H1 (cell line): ENCODE data around the gene LRRC4C. TPM values are rescaled to one million over a fixed set of nuclear protein-coding genes. Genes with fewer than 3 reads are reported as not detected.

Experiments used
- CTCF ChIA-PET: fragments of 300-600 bp; sonication (Branson Sonifier 250); formaldehyde crosslinking; loops from one replicate; lab custom pipeline; 2021; ENCODE audit not compliant: partially characterized antibody; lab: Charles Lee
- POLR2A ChIA-PET: fragments of 300-600 bp; sonication (Branson Sonifier 250); formaldehyde crosslinking; loops from one replicate; lab custom pipeline; 2021; ENCODE audit warnings: inconsistent platforms; ENCODE audit not compliant: partially characterized antibody; lab: Charles Lee
- DNase-seq, 2 experiments: peaks; one replicate each; pipeline versions ENCODE4 v3.0.0 to v3.0.0-alpha.2; 2010 to 2022; ENCODE audit warnings: low spot score in 2 of 2, low read depth in 1 of 2, mixed read lengths in 1 of 2
- FAIRE-seq: peaks from 2 replicates; lab custom pipeline; 2011; peaks lifted over from hg19 to GRCh38; lab: Jason Lieb, UNC
- H2AFZ ChIP-seq: 2 replicates; pipeline ENCODE4 v1.8.1; 2012; ENCODE audit warnings: low read length, inconsistent platforms
- H2AK5ac ChIP-seq: 2 replicates; pipeline ENCODE4 v1.6.1; 2013; ENCODE audit warnings: low read depth, low read length
- H2BK120ac ChIP-seq: replicated peaks from 2 replicates; pipeline ENCODE3; 2013; ENCODE audit warnings: low read depth, low read length, inconsistent platforms
- H2BK12ac ChIP-seq: 2 replicates; pipeline ENCODE4 v1.6.1; 2013; ENCODE audit warnings: low read depth, low read length
- H2BK15ac ChIP-seq: 2 replicates; pipeline ENCODE4 v1.6.1; 2013; ENCODE audit warnings: low read length
- H2BK20ac ChIP-seq: 2 replicates; pipeline ENCODE4 v1.6.1; 2013; ENCODE audit warnings: low read length
- H2BK5ac ChIP-seq: 2 replicates; pipeline ENCODE4 v1.6.1; 2013; ENCODE audit warnings: low read depth, low read length
- H3K14ac ChIP-seq: 2 replicates; pipeline ENCODE4 v1.6.1; 2013; ENCODE audit warnings: inconsistent platforms; ENCODE audit not compliant: insufficient read length
- H3K18ac ChIP-seq: 2 replicates; pipeline ENCODE4 v1.6.1; 2013; ENCODE audit warnings: low read length; ENCODE audit errors: extremely low read depth
- H3K23ac ChIP-seq: 2 replicates; pipeline ENCODE4 v1.6.1; 2013; ENCODE audit warnings: inconsistent platforms; ENCODE audit not compliant: insufficient read length
- H3K23me2 ChIP-seq: 2 replicates; pipeline ENCODE4 v1.6.1; 2013; ENCODE audit warnings: low read depth, low read length
- H3K27ac ChIP-seq: 2 replicates; pipeline ENCODE4 v1.6.1; 2011; ENCODE audit warnings: low read depth, low read length, inconsistent platforms
- H3K27me3 ChIP-seq, 4 experiments: replicated peaks in 1 of 4; 1 replicate in 1 of 4; 2 replicates in 3 of 4; pipeline versions ENCODE4 v1.6.1 to v1.8.1; 2011 to 2013; ENCODE audit warnings: low read length in 3 of 4, mild to moderate bottlenecking in 3 of 4, inconsistent platforms in 2 of 4, mixed read lengths in 2 of 4, moderate library complexity in 1 of 4; ENCODE audit not compliant: control insufficient read depth in 3 of 4, insufficient read depth in 3 of 4; ENCODE audit errors: extremely low read depth in 1 of 4
- H3K36me3 ChIP-seq, 4 experiments: 2 replicates each; pipeline versions ENCODE4 v1.6.1 to v1.8.1; 2011 to 2013; ENCODE audit warnings: mild to moderate bottlenecking in 4 of 4, low read length in 3 of 4, moderate library complexity in 2 of 4, control low read depth in 1 of 4, inconsistent platforms in 1 of 4; ENCODE audit not compliant: insufficient read depth in 4 of 4, control insufficient read depth in 2 of 4
- H3K4ac ChIP-seq: replicated peaks from 2 replicates; pipeline ENCODE3; 2013; ENCODE audit warnings: low read length, low read depth, mixed read lengths, inconsistent platforms; ENCODE audit not compliant: insufficient read length
- H3K4me1 ChIP-seq, 4 experiments: replicated peaks in 1 of 4; 1 replicate in 1 of 4; 2 replicates in 3 of 4; pipeline versions ENCODE4 v1.6.1 to v1.8.1; 2011 to 2013; ENCODE audit warnings: low read length in 3 of 4, inconsistent platforms in 2 of 4, mixed read lengths in 1 of 4; ENCODE audit not compliant: insufficient read depth in 4 of 4, control insufficient read depth in 3 of 4
- H3K4me2 ChIP-seq, 2 experiments: 2 replicates each; pipeline versions ENCODE4 v1.6.1 to v1.8.1; 2011 to 2013; ENCODE audit warnings: low read depth in 2 of 2, low read length in 2 of 2, control low read depth in 1 of 2, inconsistent platforms in 1 of 2, mild to moderate bottlenecking in 1 of 2; ENCODE audit not compliant: insufficient read depth in 1 of 2
- H3K4me3 ChIP-seq, 4 experiments: fragments of 200-600, 300-600 bp in 1 of 4; sonication (generic), shearing (Covaris generic), sonication (Bioruptor Twin) in 1 of 4; 2 replicates each; pipeline versions ENCODE4 v1.5.1 to v1.8.1; 2011 to 2016; ENCODE audit warnings: low read length in 4 of 4, low read depth in 3 of 4, control low read depth in 2 of 4, inconsistent platforms in 2 of 4, mild to moderate bottlenecking in 2 of 4, mixed read lengths in 1 of 4, moderate library complexity in 1 of 4; ENCODE audit not compliant: insufficient read depth in 2 of 4; ENCODE audit errors: extremely low read depth in 1 of 4
- H3K56ac ChIP-seq: replicated peaks from 2 replicates; pipeline ENCODE3; 2013; ENCODE audit warnings: low read depth, mild to moderate bottlenecking, mixed read lengths, low read length, inconsistent platforms; ENCODE audit not compliant: insufficient read length
- H3K79me1 ChIP-seq: 2 replicates; pipeline ENCODE4 v1.6.1; 2013; ENCODE audit warnings: low read depth, low read length, control low read depth
- H3K79me2 ChIP-seq, 2 experiments: 2 replicates each; pipeline versions ENCODE4 v1.6.1 to v1.8.1; 2012 to 2013; ENCODE audit warnings: low read length in 2 of 2, mild to moderate bottlenecking in 2 of 2, inconsistent platforms in 1 of 2; ENCODE audit not compliant: insufficient read depth in 2 of 2, control insufficient read depth in 1 of 2
- H3K9ac ChIP-seq, 4 experiments: replicated peaks in 1 of 4; 1 replicate in 1 of 4; 2 replicates in 3 of 4; pipeline versions ENCODE4 v1.6.1 to v1.8.1; 2011 to 2013; ENCODE audit warnings: low read depth in 3 of 4, low read length in 3 of 4, control low read depth in 2 of 4, mild to moderate bottlenecking in 2 of 4, moderate library complexity in 2 of 4, inconsistent platforms in 1 of 4; ENCODE audit errors: extremely low read depth in 1 of 4
- H3K9me3 ChIP-seq, 2 experiments: 2 replicates each; pipeline versions ENCODE4 v1.6.1 to v1.8.1; 2012 to 2013; ENCODE audit warnings: mild to moderate bottlenecking in 2 of 2, moderate library complexity in 2 of 2, control low read depth in 1 of 2, inconsistent platforms in 1 of 2, low read depth in 1 of 2, low read length in 1 of 2, mixed read lengths in 1 of 2; ENCODE audit not compliant: insufficient read depth in 2 of 2
- H4K20me1 ChIP-seq, 2 experiments: replicated peaks in 1 of 2; 2 replicates each; pipeline versions ENCODE3 to v1.8.1; 2011 to 2013; ENCODE audit warnings: inconsistent platforms in 2 of 2, low read length in 2 of 2, mild to moderate bottlenecking in 1 of 2; ENCODE audit not compliant: insufficient read depth in 2 of 2, control insufficient read depth in 1 of 2
- H4K5ac ChIP-seq: 2 replicates; pipeline ENCODE4 v1.6.1; 2013; ENCODE audit warnings: low read length, low read depth, mixed read lengths, inconsistent platforms; ENCODE audit not compliant: insufficient read length
- H4K8ac ChIP-seq: 2 replicates; pipeline ENCODE4 v1.8.0; 2013; ENCODE audit warnings: mild to moderate bottlenecking, moderate library complexity, low read length, inconsistent platforms; ENCODE audit not compliant: insufficient read depth; ENCODE audit errors: extremely low read depth
- H4K91ac ChIP-seq: replicated peaks from 2 replicates; pipeline ENCODE3; 2013; ENCODE audit warnings: low read length, mixed read lengths, inconsistent platforms; ENCODE audit not compliant: insufficient read length
- BCL11A ChIP-seq, 2 experiments: IDR thresholded peaks; one replicate each; pipeline ENCODE4 v1.6.1; 2011; ENCODE audit warnings: low read depth in 2 of 2, low read length in 2 of 2, mild to moderate bottlenecking in 2 of 2
- CHD2 ChIP-seq: IDR thresholded peaks from 2 replicates; pipeline ENCODE4 v1.6.1; 2012; ENCODE audit warnings: low read length, improper control_type of control experiment
- EGR1 ChIP-seq: IDR thresholded peaks from 2 replicates; pipeline ENCODE4 v1.6.1; 2011; ENCODE audit warnings: low read depth, low read length, borderline replicate concordance
- MAX ChIP-seq: IDR thresholded peaks from 2 replicates; pipeline ENCODE4 v1.6.1; 2012; ENCODE audit warnings: inconsistent platforms
- NANOG ChIP-seq: IDR thresholded peaks from 2 replicates; pipeline ENCODE4 v1.6.1; 2011; ENCODE audit warnings: low read length, low read depth, mild to moderate bottlenecking, inconsistent platforms; ENCODE audit not compliant: insufficient read depth, poor library complexity, severe bottlenecking
- SRF ChIP-seq: IDR thresholded peaks from 2 replicates; pipeline ENCODE4 v1.6.1; 2011; ENCODE audit warnings: mild to moderate bottlenecking, low read depth, low read length, moderate library complexity
- YY1 ChIP-seq: IDR thresholded peaks from 2 replicates; pipeline ENCODE4 v1.6.1; 2011; ENCODE audit warnings: low read depth, mild to moderate bottlenecking, low read length
- whole genome bisulfite sequencing, 2 experiments: shearing (Covaris generic) in 1 of 2; methylation state at CpG; one replicate each; pipeline versions ENCODE4 v1.1.6 to v1.1.7; 2013 to 2015; ENCODE audit warnings: low lambda C conversion rate in 2 of 2, mixed read lengths in 2 of 2, inconsistent platforms in 1 of 2, low coverage in 1 of 2, missing lambda C conversion rate in 1 of 2; ENCODE audit not compliant: insufficient replicate concordance in 2 of 2, insufficient coverage in 1 of 2, insufficient read length in 1 of 2; ENCODE audit errors: extremely low coverage in 1 of 2, missing lambda C conversion rate in 1 of 2; 5-methylcytosine and 5-hydroxymethylcytosine counted together
- polyA plus RNA-seq, 7 experiments: library from polyadenylated mRNA; depleted of rRNA in 3 of 7; stranded (reverse) in 5 of 7; unstranded in 2 of 7; fragments of >200 nt in 5 of 7; fragments of 200-250 nt in 2 of 7; gene quantifications; 1 replicate in 5 of 7; 2 replicates in 1 of 7; 4 replicates in 1 of 7; pipeline versions ENCODE4 v1.2.1 to v1.2.3, GENCODE V29; 2011 to 2013; ENCODE audit warnings: missing spikeins in 2 of 7, mixed read lengths in 2 of 7
- total RNA-seq: library from RNA; stranded (reverse); fragmentation: NEBNext Ultra II Directional; extraction: Animal tissue kit (Norgen Biotek cat#: 25700); gene quantifications from 2 replicates; pipeline ENCODE4 v1.2.1, GENCODE V29; 2021

Gene LRRC4C
- total and polyA plus RNA-seq, 2 of the 8 experiments (the other 6 are each of a cell fraction or from before 2014, with no cell fraction given), result 0.23 to 2.2 TPM

- CTCF ChIA-PET, result no interaction called here
- H3K4me2 ChIP-seq, result no peak overlapping the region
- no peak overlapping the region for H3K4ac ChIP-seq
- no peak overlapping the region for H2BK5ac ChIP-seq
- POLR2A ChIA-PET, result no interaction called here
- H3K27me3 ChIP-seq, result no peaks in the 10 kb centered on the region
- no peak overlapping the region for H2AFZ ChIP-seq
- H3K23ac ChIP-seq, result no peak overlapping the region
- no peak overlapping the region for H2BK12ac ChIP-seq
- no peak overlapping the region for H2BK15ac ChIP-seq
- H3K14ac ChIP-seq, result no peak overlapping the region
- H3K36me3 ChIP-seq, result no peaks in the 10 kb centered on the region
- WGBS, 2 experiments, result 92% methylated on average over 2 of the region's 2 CpGs; no CpG with 5 or more reads in 1 of the 2 experiments
- no peaks in the 10 kb centered on the region for H3K9me3 ChIP-seq
- H3K23me2 ChIP-seq, result no peaks in the 10 kb centered on the region
- no peak for DNase-seq
- H3K56ac ChIP-seq, result no peak overlapping the region
- no peak overlapping the region for H2AK5ac ChIP-seq
- no peaks in the 10 kb centered on the region for H4K20me1 ChIP-seq
- no peak overlapping the region for H2BK20ac ChIP-seq
- no peaks in the 10 kb centered on the region for H3K79me2 ChIP-seq
- no peak overlapping the region for H3K18ac ChIP-seq
- H4K5ac ChIP-seq, result no peak overlapping the region
- no peak overlapping the region for H4K8ac ChIP-seq
- H4K91ac ChIP-seq, result no peak overlapping the region
- FAIRE-seq, result no peak
- H3K9ac ChIP-seq, result no peak overlapping the region
- no peaks in the 10 kb centered on the region for H3K79me1 ChIP-seq
- TF ChIP-seq EGR1 (no peak), CHD2 (no peak), NANOG (no peak), SRF (no peak), BCL11A (IDR thresholded peaks at IDR 0.05; ENCODE audit: low read depth in 2 of 2, low read length in 2 of 2) (no peak), YY1 (no peak), MAX (no peak)
- no peak overlapping the region for H2BK120ac ChIP-seq
- no peak overlapping the region for H3K4me3 ChIP-seq
- no peak overlapping the region for H3K27ac ChIP-seq
- no peaks in the 10 kb centered on the region for H3K4me1 ChIP-seq
These were observed 1027.1 kb downstream of the LRRC4C start for GRCh38 chr11:40432358-40432757.
